ENCODE measurements around the gene ADGRL3. TPM values are rescaled to one million over a fixed set of nuclear protein-coding genes. Genes with fewer than 3 reads are reported as not detected.

ADGRL3 gene
- total and polyA plus RNA-seq, 8 donors: 0.08 to 1.4 (median 0.24) TPM

GRCh38 chr4:61770456-61770855, 570.3 kb downstream of the ADGRL3 start:
- intact Hi-C loops (cut with DNase I): no loop called here
- Histone ChIP-seq H3K4me3 (no peak overlapping the region), H3K9me3 (no peaks in the 10 kb centered on the region), H3K36me3 (no peaks in the 10 kb centered on the region), H3K27ac (no peak overlapping the region), H3K27me3 (no peaks in the 10 kb centered on the region), H3K4me1 (no peaks in the 10 kb centered on the region)
- no peak for ATAC-seq
- no peak for TF ChIP-seq CTCF (IDR thresholded peaks at IDR 0.05)
- no peak for FAIRE-seq
- 47 to 59% methylated on average over 1 of the region's 1 CpG for WGBS, 2 donors
- DNase-seq: no peak

- ATAC-seq: no peak
- Histone ChIP-seq H3K9me3 (no peaks in the 10 kb centered on the region), H3K36me3 (no peaks in the 10 kb centered on the region), H3K4me3 (no peak overlapping the region), H3K4me1 (no peaks in the 10 kb centered on the region), H3K27me3 (no peaks in the 10 kb centered on the region), H3K27ac (no peak overlapping the region)
- intact Hi-C loops (cut with DNase I): no loop called here
- no peak for FAIRE-seq
- DNase-seq: no peak
- WGBS, 2 donors: 48 to 51% methylated on average over 1 of the region's 1 CpG
- no peak for TF ChIP-seq CTCF (IDR thresholded peaks at IDR 0.05)
Measured at GRCh38 chr4:61771056-61771455, 570.9 kb downstream of the ADGRL3 start.

- no peak for DNase-seq
- Histone ChIP-seq H3K4me1 (no peaks in the 10 kb centered on the region), H3K27ac (no peak overlapping the region), H3K27me3 (no peaks in the 10 kb centered on the region), H3K4me3 (no peak overlapping the region), H3K36me3 (no peaks in the 10 kb centered on the region), H3K9me3 (no peaks in the 10 kb centered on the region)
- no peak for FAIRE-seq
- WGBS, 2 donors: 17 to 36% methylated on average over 1 of the region's 1 CpG
- ATAC-seq: no peak
- no peak for TF ChIP-seq CTCF (IDR thresholded peaks at IDR 0.05)
- intact Hi-C loops (cut with DNase I): no loop called here
Measured at GRCh38 chr4:61772126-61772525, 572.0 kb downstream of the ADGRL3 start.

- no peak for ATAC-seq
- no peak overlapping the region for H3K27ac ChIP-seq
Measured at GRCh38 chr4:61773655-61774245, 573.6 kb downstream of the ADGRL3 start.

More at GRCh38 chr4:61773655-61774245, 573.6 kb downstream of the ADGRL3 start:
- Histone ChIP-seq H3K27me3 (no peaks in the 10 kb centered on the region), H3K4me3 (no peak overlapping the region), H3K9me3 (no peaks in the 10 kb centered on the region), H3K36me3 (no peaks in the 10 kb centered on the region), H3K4me1 (no peaks in the 10 kb centered on the region)
- FAIRE-seq (no peak), DNase-seq (no peak)
- intact Hi-C loops (cut with DNase I): no loop called here
- 19 to 22% methylated on average over 7 of the region's 7 CpGs for WGBS, 2 donors
- TF ChIP-seq CTCF (IDR thresholded peaks at IDR 0.05): no peak

Data from pancreas (tissue), 10 donors.